ENCODE results near the gene MLXIP. TPM values are rescaled to one million over a fixed set of nuclear protein-coding genes. Genes with fewer than 3 reads are reported as not detected.
"Not testable (repeated sequence)": the region's sequence is repeated elsewhere in the genome, so short reads cannot be mapped to it uniquely, and the experiment has no call there.

MLXIP gene
- total RNA-seq, 1 donor from 2014 or later = 39.8 TPM

DNA sequence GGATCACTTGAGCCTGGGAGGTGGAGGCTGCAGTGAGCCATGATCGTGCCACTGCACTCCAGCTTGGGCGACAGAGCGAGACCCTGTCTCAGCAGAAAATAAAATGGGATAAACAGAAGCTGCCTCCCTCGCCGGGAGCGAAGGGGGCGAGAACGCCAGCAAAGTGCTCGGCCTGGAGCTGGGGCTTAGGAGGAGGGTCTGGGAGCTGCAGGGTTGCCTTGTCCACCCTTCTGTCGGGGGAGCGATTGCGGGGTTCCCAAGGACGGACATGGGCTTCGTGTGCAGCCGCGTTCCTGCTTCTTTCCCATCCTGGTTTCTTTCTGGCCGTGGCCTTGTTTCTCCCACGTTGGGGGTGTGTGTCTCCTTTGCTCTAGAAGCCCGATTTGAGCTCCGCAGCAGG is 27.9 kb upstream of the MLXIP start:
- H3K9me3 Mint-ChIP-seq = no peaks in the 10 kb centered on the region
- no peaks in the 10 kb centered on the region for H3K27me3 Mint-ChIP-seq (ENCODE audit: low read depth)
- DNase-seq (ENCODE audit: low read depth, low spot score) = no peak
- no peaks in the 10 kb centered on the region for H3K4me1 Mint-ChIP-seq
- TF ChIP-seq, protein P1, sequence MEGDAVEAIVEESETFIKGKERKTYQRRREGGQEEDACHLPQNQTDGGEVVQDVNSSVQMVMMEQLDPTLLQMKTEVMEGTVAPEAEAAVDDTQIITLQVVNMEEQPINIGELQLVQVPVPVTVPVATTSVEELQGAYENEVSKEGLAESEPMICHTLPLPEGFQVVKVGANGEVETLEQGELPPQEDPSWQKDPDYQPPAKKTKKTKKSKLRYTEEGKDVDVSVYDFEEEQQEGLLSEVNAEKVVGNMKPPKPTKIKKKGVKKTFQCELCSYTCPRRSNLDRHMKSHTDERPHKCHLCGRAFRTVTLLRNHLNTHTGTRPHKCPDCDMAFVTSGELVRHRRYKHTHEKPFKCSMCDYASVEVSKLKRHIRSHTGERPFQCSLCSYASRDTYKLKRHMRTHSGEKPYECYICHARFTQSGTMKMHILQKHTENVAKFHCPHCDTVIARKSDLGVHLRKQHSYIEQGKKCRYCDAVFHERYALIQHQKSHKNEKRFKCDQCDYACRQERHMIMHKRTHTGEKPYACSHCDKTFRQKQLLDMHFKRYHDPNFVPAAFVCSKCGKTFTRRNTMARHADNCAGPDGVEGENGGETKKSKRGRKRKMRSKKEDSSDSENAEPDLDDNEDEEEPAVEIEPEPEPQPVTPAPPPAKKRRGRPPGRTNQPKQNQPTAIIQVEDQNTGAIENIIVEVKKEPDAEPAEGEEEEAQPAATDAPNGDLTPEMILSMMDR (conservative IDR thresholded peaks at IDR 0.05) = no peak
- no peak overlapping the region for H3K4me3 Mint-ChIP-seq
- H3K27ac Mint-ChIP-seq (ENCODE audit: unreplicated experiment) = peak overlapping the region; percentile 27
- H3K36me3 Mint-ChIP-seq (ENCODE audit: low read depth) = peaks cover 10% of the 10 kb centered on the region

DNA sequence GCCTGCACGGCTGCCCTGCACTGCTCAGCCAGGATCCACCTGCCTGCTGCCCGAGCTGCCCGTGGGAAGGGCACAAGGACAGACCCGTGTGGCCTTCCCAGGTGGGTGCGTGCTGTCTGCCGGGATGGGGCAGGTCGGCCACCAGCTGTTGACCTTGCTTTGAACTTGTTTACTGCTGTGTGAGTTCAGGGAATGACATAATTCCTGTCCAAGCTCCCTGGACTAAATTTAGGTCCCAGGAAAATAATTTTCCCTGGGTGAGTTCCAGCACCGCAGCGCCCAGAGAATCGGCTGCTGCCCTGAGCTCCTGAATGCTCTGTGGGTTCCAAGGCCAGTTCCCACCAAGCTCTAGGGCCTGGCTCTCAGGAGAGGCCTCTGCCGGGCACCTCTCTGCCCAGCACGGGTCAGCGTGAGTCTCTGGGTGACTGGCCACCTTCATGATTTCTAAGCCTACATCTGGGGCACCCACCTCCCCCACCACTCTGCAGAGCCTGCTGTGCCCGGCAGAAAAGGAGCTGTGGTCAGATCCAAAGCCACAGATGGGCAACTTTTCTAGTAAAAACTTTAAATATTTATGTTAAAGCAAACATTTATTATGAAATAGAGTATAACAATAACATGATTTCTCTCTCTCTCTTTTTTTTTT is 27.2 kb upstream of the MLXIP start:
- no peak for DNase-seq (ENCODE audit: low read depth, low spot score)
- TF ChIP-seq, protein P1 (conservative IDR thresholded peaks at IDR 0.05) = no peak
- H3K4me3 Mint-ChIP-seq = no peak overlapping the region
- H3K27me3 Mint-ChIP-seq (ENCODE audit: low read depth) = no peaks in the 10 kb centered on the region
- H3K4me1 Mint-ChIP-seq = no peaks in the 10 kb centered on the region
- peaks cover 6% of the 10 kb centered on the region for H3K36me3 Mint-ChIP-seq (ENCODE audit: low read depth)
- H3K9me3 Mint-ChIP-seq = no peaks in the 10 kb centered on the region
- H3K27ac Mint-ChIP-seq (ENCODE audit: unreplicated experiment) = no peak overlapping the region

DNA sequence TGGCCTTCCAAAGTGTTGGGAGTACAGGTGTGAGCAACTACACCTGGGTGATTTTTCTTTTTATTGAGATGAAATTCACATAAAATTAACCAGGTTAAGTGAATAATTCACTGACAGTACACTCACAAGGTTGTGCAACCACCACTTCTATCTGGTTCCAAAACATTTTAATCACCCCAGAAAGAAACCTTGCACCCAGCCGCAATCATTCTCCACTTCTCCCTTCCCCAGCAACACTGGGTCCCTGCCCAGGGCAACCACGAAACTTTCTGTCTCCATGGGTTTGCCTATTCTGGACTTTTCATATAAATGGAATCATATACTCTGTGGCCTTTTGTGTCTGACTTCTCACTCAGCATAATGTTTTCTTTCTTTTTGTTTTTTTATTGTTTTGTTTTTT is 26.3 kb upstream of the MLXIP start:
- Mint-ChIP-seq H3K27ac (ENCODE audit: unreplicated experiment) (peak overlapping the region; percentile 6), H3K27me3 (ENCODE audit: low read depth) (no peaks in the 10 kb centered on the region), H3K9me3 (no peaks in the 10 kb centered on the region)

DNA sequence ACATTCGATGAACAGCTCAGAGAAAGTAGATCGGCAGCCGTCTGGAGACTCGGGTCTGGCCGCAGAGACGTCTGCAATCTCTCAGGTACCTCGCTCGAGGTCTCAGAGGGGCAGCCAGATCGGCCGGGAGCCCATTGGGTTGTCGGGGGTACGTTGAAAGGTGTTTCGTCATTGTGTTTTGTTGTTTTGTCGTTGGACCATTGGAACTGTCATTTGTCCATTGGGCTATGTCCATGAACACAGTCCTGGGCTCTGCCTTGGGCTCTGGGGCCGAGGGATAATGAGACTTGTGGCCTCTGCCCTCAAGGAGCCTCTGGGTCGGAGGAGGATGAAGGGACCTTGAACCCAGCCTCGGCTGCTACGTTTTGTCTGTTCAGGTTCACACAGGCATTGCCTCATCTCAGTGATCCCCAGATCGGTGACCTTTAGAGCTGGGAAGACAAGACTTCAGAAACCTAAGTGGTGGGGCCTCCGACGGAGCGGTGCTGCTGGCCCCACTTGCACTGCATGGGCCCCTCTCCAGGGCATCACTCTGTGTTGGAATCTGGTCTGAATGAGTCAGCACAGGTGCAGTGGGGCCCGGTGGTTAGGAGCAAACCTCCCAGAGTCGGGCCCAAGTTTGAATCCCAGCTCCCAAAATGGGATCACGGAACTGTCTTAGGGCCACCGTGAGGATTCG is 23.6 kb upstream of the MLXIP start:
- no peaks in the 10 kb centered on the region for H3K4me1 Mint-ChIP-seq
- TF ChIP-seq, protein P1 (conservative IDR thresholded peaks at IDR 0.05) = no peak
- no peak overlapping the region for H3K4me3 Mint-ChIP-seq
- H3K27ac Mint-ChIP-seq (ENCODE audit: unreplicated experiment) = no peak overlapping the region
- no peaks in the 10 kb centered on the region for H3K9me3 Mint-ChIP-seq
- H3K27me3 Mint-ChIP-seq (ENCODE audit: low read depth) = no peaks in the 10 kb centered on the region
- H3K36me3 Mint-ChIP-seq (ENCODE audit: low read depth) = peaks cover 8% of the 10 kb centered on the region
- DNase-seq (ENCODE audit: low read depth, low spot score) = no peak

More for the DNA sequence above, 26.3 kb upstream of the MLXIP start:
- peaks cover 8% of the 10 kb centered on the region for H3K36me3 Mint-ChIP-seq (ENCODE audit: low read depth)
- TF ChIP-seq, protein P1 (conservative IDR thresholded peaks at IDR 0.05) = no peak
- H3K4me1 Mint-ChIP-seq = no peaks in the 10 kb centered on the region
- no peak for DNase-seq (ENCODE audit: low read depth, low spot score)
- H3K4me3 Mint-ChIP-seq = no peak overlapping the region

DNA sequence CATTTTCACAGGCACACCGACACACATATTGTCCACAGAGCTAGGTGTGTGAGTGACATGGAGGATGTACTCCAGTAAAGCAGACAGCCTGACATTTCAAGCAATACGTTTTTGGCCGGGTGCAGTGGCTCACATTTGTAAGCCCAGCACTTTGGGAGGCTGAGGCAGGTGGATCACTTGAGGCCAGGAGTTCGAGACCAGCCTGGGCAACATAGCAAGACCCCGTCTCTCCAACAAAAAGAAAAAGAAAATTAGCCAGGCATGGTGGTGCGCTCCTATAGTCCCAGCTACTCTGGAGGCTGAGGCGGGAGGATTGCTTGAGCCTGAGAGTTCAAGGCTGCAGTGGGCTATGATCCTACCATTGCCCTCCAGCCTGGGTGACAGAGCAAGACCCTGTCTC is 22.1 kb upstream of the MLXIP start:
- H3K9me3 Mint-ChIP-seq; H3K27ac Mint-ChIP-seq (ENCODE audit: unreplicated experiment); H3K4me3 Mint-ChIP-seq: not testable (repeated sequence)

More for the DNA sequence above, 22.1 kb upstream of the MLXIP start:
- DNase-seq (ENCODE audit: low read depth, low spot score); H3K4me1 Mint-ChIP-seq; H3K27me3 Mint-ChIP-seq (ENCODE audit: low read depth): not testable (repeated sequence)
- H3K36me3 Mint-ChIP-seq (ENCODE audit: low read depth) = peaks cover 11% of the 10 kb centered on the region

Measured in neural crest cell (in vitro differentiated cells).